HCT116 (cell line): ENCODE data around the gene PLEKHM3. TPM values are rescaled to one million over a fixed set of nuclear protein-coding genes. Genes with fewer than 3 reads are reported as not detected.

Experiments used
- ATAC-seq: fragments of 200-7000 bp; cut with Tn5 transposase; 2 replicates; pipeline ENCODE4 v1.9.1; 2020; ENCODE audit warnings: mild to moderate bottlenecking, moderate library complexity
- BruUV-seq: library from RNA; stranded (reverse); fragments of 400-500 nt; replicated peaks from 2 replicates; lab custom pipeline; 2021; lab: Mats Ljungman, UMichigan
- CTCF ChIA-PET: fragments of 300-600 bp; sonication (Branson Sonifier 250); formaldehyde crosslinking; loops from one replicate; lab custom pipeline; 2021; ENCODE audit warnings: antibody characterized with exemption; lab: Charles Lee
- POLR2A ChIA-PET: fragments of 300-600, 350-600 bp; sonication (Branson Sonifier 250); formaldehyde crosslinking; loops from one replicate; lab custom pipeline; 2021; ENCODE audit warnings: antibody characterized with exemption; lab: Charles Lee
- RAD21 ChIA-PET, 2 experiments: fragments of 300-600 bp; sonication (Branson Sonifier 250); formaldehyde crosslinking; loops; one replicate each; lab custom pipeline; 2023; ENCODE audit warnings: low total read pairs in 2 of 2; ENCODE audit not compliant: uncharacterized antibody in 2 of 2, unreplicated experiment in 2 of 2, low non-redundant PET in 1 of 2; lab: Charles Lee
- DNase-seq: peaks from one replicate; pipeline ENCODE4 v3.0.0-alpha.2; 2010; ENCODE audit warnings: low read depth, low spot score
- H2AFZ ChIP-seq: fragments of 200-600 bp; shearing (Covaris generic), sonication (generic); 2 replicates; pipeline ENCODE4 v1.6.1; 2017; ENCODE audit warnings: low read depth, mixed run types, mixed read lengths, antibody characterized with exemption, low read length; ENCODE audit not compliant: poor library complexity, severe bottlenecking
- H3K27ac ChIP-seq: 2 replicates; pipeline ENCODE4 v1.5.1; 2012; ENCODE audit warnings: low read depth, low read length
- H3K27me3 ChIP-seq: fragments of 200-600 bp; sonication (generic); 2 replicates; pipeline ENCODE4 v1.6.1; 2016; ENCODE audit warnings: mixed run types, low read length, mixed read lengths; ENCODE audit not compliant: insufficient read depth
- H3K36me3 ChIP-seq, 2 experiments: fragments of 200-500 bp in 1 of 2; fragments of 200-600 bp in 1 of 2; sonication (Bioruptor generic) in 1 of 2; sonication (generic) in 1 of 2; 2 replicates each; pipeline versions ENCODE4 v1.5.1 to v1.6.1; 2014 to 2016; ENCODE audit warnings: low read length in 2 of 2, inconsistent platforms in 1 of 2, mixed read lengths in 1 of 2, mixed run types in 1 of 2; ENCODE audit not compliant: insufficient read depth in 2 of 2, control insufficient read depth in 1 of 2
- H3K4me1 ChIP-seq, 2 experiments: fragments of 200-600 bp in 1 of 2; sonication (generic) in 1 of 2; 2 replicates each; pipeline versions ENCODE4 v1.5.1 to v1.6.1; 2012 to 2017; ENCODE audit warnings: low read length in 2 of 2, inconsistent platforms in 1 of 2, mild to moderate bottlenecking in 1 of 2, mixed read lengths in 1 of 2, mixed run types in 1 of 2, moderate library complexity in 1 of 2; ENCODE audit not compliant: insufficient read depth in 2 of 2, control insufficient read depth in 1 of 2
- H3K4me2 ChIP-seq: fragments of 200-600 bp; sonication (generic); 2 replicates; pipeline ENCODE4 v1.6.1; 2017; ENCODE audit warnings: mixed run types, low read length, mixed read lengths
- H3K4me3 ChIP-seq, 2 experiments: fragments of 200-600 bp in 1 of 2; sonication (generic) in 1 of 2; replicated peaks in 1 of 2; 2 replicates each; pipeline ENCODE4 v1.5.1; 2011 to 2016; ENCODE audit warnings: low read length in 2 of 2, control low read depth in 1 of 2, low read depth in 1 of 2, mild to moderate bottlenecking in 1 of 2, mixed read lengths in 1 of 2, mixed run types in 1 of 2
- H3K79me2 ChIP-seq: fragments of 200-600 bp; sonication (generic); 2 replicates; pipeline ENCODE4 v1.6.1; 2017; ENCODE audit warnings: mild to moderate bottlenecking, mixed run types, low read length, moderate library complexity, mixed read lengths; ENCODE audit not compliant: insufficient read depth
- H3K9ac ChIP-seq: fragments of 200-600 bp; sonication (generic); 2 replicates; pipeline ENCODE4 v1.6.1; 2016; ENCODE audit warnings: low read length, mixed read lengths
- H3K9me2 ChIP-seq: fragments of 200-600 bp; sonication (generic), shearing (Covaris generic); 2 replicates; pipeline ENCODE4 v1.6.1; 2017; ENCODE audit warnings: mixed run types, mild to moderate bottlenecking, moderate library complexity; ENCODE audit not compliant: insufficient read depth
- H3K9me3 ChIP-seq, 2 experiments: fragments of 200-500 bp in 1 of 2; fragments of 200-600 bp in 1 of 2; sonication (Bioruptor generic) in 1 of 2; sonication (generic) in 1 of 2; 2 replicates each; pipeline ENCODE4 v1.6.1; 2014 to 2017; ENCODE audit warnings: low read length in 2 of 2, mixed read lengths in 2 of 2, inconsistent platforms in 1 of 2, low read depth in 1 of 2, mild to moderate bottlenecking in 1 of 2, mixed run types in 1 of 2, moderate library complexity in 1 of 2; ENCODE audit not compliant: control insufficient read depth in 1 of 2, insufficient read depth in 1 of 2
- H4K20me1 ChIP-seq: fragments of 200-600 bp; sonication (generic), shearing (Covaris generic); 2 replicates; pipeline ENCODE4 v1.6.1; 2017; ENCODE audit warnings: mixed run types, mild to moderate bottlenecking, moderate library complexity; ENCODE audit not compliant: insufficient read depth
- EGR1 ChIP-seq: IDR thresholded peaks from 2 replicates; pipeline ENCODE4 v1.6.1; 2012; ENCODE audit warnings: low read depth
- ELF1 ChIP-seq: IDR thresholded peaks from 2 replicates; pipeline ENCODE4 v1.6.1; 2012; ENCODE audit warnings: low read depth, borderline replicate concordance
- EZH2 ChIP-seq: fragments of 200-600 bp; sonication (generic); IDR thresholded peaks from 2 replicates; pipeline ENCODE4 v1.6.1; 2017; ENCODE audit warnings: antibody characterized with exemption, mixed run types
- JUND ChIP-seq: IDR thresholded peaks from 2 replicates; pipeline ENCODE4 v1.6.1; 2012
- POLR2A ChIP-seq: IDR thresholded peaks from 2 replicates; pipeline ENCODE4 v1.7.0; 2011; ENCODE audit warnings: borderline replicate concordance; ENCODE audit not compliant: insufficient read depth, insufficient read length; ENCODE audit errors: extremely low read depth
- RAD21 ChIP-seq: IDR thresholded peaks from 2 replicates; pipeline ENCODE4 v1.6.1; 2012; ENCODE audit warnings: low read depth, mild to moderate bottlenecking
- SP1 ChIP-seq: IDR thresholded peaks from 2 replicates; pipeline ENCODE4 v1.6.1; 2012; ENCODE audit warnings: low read depth
- ZNF274 ChIP-seq: fragments of 200-500 bp; sonication (Bioruptor generic); IDR thresholded peaks from 2 replicates; pipeline ENCODE4 v1.6.1; 2014; ENCODE audit warnings: mild to moderate bottlenecking, low read depth, low read length, inconsistent platforms
- intact Hi-C: fragments of 100-400 bp; cut with micrococcal nuclease; formaldehyde crosslinking; loops from 2 replicates; pipeline ENCODE4 v1.10.0; 2022
- total RNA-seq: library from RNA; stranded (reverse); gene quantifications from one replicate; pipeline ENCODE4 v1.2.1, GENCODE V29; 2021; ENCODE audit not compliant: unreplicated experiment
- TF ChIP-seq, protein P1 (sequence below): IDR thresholded peaks from 2 replicates; pipeline ENCODE4 v1.6.1; 2012; ENCODE audit warnings: low read depth
- TF ChIP-seq, protein P2 (sequence below): IDR thresholded peaks from 2 replicates; pipeline ENCODE4 v1.6.1; 2011; ENCODE audit warnings: mild to moderate bottlenecking, low read length, moderate library complexity; ENCODE audit not compliant: insufficient replicate concordance; ENCODE audit errors: extremely low read depth
- TF ChIP-seq, protein P3 (sequence below): IDR thresholded peaks from 2 replicates; pipeline ENCODE4 v1.6.1; 2012

Gene PLEKHM3
- total RNA-seq, 1 experiment from 2014 or later = 6.3 TPM

DNA sequence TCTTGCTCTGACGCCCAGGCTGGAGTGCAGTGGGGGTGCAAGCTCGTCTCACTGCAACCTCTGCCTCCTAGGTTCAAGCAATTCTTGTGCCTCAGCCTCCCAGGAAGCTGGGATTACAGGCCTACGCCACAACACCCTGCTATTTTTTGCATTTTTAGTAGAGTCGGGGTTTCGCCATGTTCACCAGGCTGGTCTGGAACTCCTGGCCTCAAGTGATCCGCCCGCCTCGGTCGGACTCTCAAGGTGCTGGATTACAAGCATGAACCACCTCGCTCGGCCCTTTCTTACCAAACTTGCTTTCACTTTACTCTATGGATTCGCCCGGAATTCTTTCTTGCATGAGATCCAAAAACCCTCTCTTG, 252.5 kb downstream of the PLEKHM3 start:
- no TSS peak for BruUV-seq
- intact Hi-C loops = no loop called here
- Histone ChIP-seq H3K9ac (no peak overlapping the region), H3K9me2 (no peaks in the 10 kb centered on the region), H3K4me2 (no peak overlapping the region), H3K27me3 (no peaks in the 10 kb centered on the region), H4K20me1 (no peaks in the 10 kb centered on the region), H3K79me2 (peaks cover 5% of the 10 kb centered on the region; the same call in 1 of the 2 replicates), H3K9me3 (no peaks in the 10 kb centered on the region), H3K36me3 (no peaks in the 10 kb centered on the region), H3K4me3 (no peak overlapping the region), H3K27ac (no peak overlapping the region), H3K4me1 (peaks cover 4 to 16% of the 10 kb centered on the region in 2 experiments; a peak in 3 of 4 replicates), H2AFZ (no peak overlapping the region)
- TF ChIP-seq JUND (no peak), EGR1 (no peak), ELF1 (no peak), ZNF274 (no peak), SP1 (no peak), RAD21 (no peak), POLR2A (no peak), EZH2 (no peak)
- TF ChIP-seq, protein P1, sequence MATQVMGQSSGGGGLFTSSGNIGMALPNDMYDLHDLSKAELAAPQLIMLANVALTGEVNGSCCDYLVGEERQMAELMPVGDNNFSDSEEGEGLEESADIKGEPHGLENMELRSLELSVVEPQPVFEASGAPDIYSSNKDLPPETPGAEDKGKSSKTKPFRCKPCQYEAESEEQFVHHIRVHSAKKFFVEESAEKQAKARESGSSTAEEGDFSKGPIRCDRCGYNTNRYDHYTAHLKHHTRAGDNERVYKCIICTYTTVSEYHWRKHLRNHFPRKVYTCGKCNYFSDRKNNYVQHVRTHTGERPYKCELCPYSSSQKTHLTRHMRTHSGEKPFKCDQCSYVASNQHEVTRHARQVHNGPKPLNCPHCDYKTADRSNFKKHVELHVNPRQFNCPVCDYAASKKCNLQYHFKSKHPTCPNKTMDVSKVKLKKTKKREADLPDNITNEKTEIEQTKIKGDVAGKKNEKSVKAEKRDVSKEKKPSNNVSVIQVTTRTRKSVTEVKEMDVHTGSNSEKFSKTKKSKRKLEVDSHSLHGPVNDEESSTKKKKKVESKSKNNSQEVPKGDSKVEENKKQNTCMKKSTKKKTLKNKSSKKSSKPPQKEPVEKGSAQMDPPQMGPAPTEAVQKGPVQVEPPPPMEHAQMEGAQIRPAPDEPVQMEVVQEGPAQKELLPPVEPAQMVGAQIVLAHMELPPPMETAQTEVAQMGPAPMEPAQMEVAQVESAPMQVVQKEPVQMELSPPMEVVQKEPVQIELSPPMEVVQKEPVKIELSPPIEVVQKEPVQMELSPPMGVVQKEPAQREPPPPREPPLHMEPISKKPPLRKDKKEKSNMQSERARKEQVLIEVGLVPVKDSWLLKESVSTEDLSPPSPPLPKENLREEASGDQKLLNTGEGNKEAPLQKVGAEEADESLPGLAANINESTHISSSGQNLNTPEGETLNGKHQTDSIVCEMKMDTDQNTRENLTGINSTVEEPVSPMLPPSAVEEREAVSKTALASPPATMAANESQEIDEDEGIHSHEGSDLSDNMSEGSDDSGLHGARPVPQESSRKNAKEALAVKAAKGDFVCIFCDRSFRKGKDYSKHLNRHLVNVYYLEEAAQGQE = no peak
- TF ChIP-seq, protein P2, sequence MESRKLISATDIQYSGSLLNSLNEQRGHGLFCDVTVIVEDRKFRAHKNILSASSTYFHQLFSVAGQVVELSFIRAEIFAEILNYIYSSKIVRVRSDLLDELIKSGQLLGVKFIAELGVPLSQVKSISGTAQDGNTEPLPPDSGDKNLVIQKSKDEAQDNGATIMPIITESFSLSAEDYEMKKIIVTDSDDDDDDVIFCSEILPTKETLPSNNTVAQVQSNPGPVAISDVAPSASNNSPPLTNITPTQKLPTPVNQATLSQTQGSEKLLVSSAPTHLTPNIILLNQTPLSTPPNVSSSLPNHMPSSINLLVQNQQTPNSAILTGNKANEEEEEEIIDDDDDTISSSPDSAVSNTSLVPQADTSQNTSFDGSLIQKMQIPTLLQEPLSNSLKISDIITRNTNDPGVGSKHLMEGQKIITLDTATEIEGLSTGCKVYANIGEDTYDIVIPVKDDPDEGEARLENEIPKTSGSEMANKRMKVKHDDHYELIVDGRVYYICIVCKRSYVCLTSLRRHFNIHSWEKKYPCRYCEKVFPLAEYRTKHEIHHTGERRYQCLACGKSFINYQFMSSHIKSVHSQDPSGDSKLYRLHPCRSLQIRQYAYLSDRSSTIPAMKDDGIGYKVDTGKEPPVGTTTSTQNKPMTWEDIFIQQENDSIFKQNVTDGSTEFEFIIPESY = no peak
- TF ChIP-seq, protein P3, sequence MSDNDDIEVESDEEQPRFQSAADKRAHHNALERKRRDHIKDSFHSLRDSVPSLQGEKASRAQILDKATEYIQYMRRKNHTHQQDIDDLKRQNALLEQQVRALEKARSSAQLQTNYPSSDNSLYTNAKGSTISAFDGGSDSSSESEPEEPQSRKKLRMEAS = no peak
- ChIA-PET CTCF (no interaction called here), RAD21 (no interaction called here), POLR2A (no interaction called here)
- no peak for DNase-seq
- no peak for ATAC-seq
